Posterior vena cava (tissue), 2 donors: ENCODE measurements around the gene PTCRA. TPM values are rescaled to one million over a fixed set of nuclear protein-coding genes. Genes with fewer than 3 reads are reported as not detected.
"Not testable (repeated sequence)": the region's sequence is repeated elsewhere in the genome, so short reads cannot be mapped to it uniquely, and the experiment has no call there.

Experiments used
- DNase-seq: peaks from one replicate; pipeline ENCODE4 v3.0.0-alpha.2; 2020; ENCODE audit warnings: low spot score
- intact Hi-C, 2 donors: fragments of 100-400 bp; cut with DNase I; formaldehyde crosslinking; loops; one replicate each; pipeline versions ENCODE4 v1.14.1 to v1.14.2; 2022 to 2023
- total RNA-seq, 2 donors: library from RNA; stranded (reverse); fragmentation: NEBNext Ultra II Directional; extraction: Animal tissue kit (Norgen Biotek cat#: 25700); gene quantifications; one replicate each; pipeline ENCODE4 v1.2.1, GENCODE V29; 2021
- donor health status: DM: yes; HTN: yes; CAD: no.
- donor health status: DM: yes; HTN: yes; CAD: no.

PTCRA gene
- total RNA-seq, 2 donors from 2014 or later = not detected

DNA sequence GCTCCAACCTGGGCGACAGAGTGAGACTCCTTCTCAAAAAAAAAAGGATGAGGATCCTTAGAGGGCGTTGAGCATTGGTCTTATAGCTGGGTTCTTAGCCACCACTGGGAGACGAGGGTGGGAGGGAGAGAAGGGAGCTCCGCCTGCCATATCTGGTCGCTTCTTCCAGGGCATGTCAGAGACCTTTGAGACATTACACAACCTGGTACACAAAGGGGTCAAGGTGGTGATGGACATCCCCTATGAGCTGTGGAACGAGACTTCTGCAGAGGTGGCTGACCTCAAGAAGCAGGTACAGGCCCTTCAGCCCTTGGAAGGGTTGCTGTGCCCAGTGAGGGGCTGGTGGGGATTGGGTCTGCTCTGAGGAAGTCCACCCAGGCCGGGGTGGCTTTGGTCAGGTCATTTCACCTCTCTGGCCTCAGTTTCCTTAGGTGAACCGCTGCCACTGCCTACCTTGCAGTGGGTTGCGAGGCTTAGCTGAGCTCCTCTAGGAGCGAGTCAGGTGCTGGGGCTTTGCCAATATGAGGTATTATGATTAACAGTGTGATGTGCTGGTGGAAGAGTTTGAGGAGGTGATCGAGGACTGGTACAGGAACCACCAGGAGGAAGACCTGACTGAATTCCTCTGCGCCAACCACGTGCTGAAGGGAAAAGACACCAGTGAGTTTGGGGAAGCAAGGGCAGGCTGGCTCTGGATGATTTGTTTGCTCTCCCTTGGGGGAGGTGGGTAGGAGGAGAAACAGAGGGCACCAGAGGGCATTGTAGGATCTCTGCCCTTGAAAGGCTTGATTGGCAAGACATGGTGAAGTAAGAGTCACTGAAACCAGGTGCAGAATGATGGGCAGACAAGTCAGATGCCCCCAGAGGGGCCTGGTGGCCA lies 21.9 kb downstream of the PTCRA start:
- intact Hi-C loops = loop anchor here in 1 of 2 donors (5.0 kb wide), 1 partner anchor 40 kb away; the partner anchor contains the start of gene PEX6
- DNase-seq = no peak

DNA sequence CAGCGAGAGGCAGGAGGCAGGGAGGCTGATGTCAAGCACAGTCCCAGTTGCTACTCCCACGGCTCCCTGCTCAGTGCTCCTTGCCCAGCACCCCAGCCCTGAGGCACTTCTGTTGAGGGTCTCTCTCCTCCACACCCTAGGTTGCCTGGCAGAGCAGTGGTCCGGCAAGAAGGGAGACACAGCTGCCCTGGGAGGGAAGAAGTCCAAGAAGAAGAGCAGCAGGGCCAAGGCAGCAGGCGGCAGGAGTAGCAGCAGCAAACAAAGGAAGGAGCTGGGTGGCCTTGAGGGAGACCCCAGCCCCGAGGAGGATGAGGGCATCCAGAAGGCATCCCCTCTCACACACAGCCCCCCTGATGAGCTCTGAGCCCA lies 22.6 kb downstream of the PTCRA start:
- intact Hi-C loops = loop anchor here in 1 of 2 donors (5.0 kb wide), 1 partner anchor 39 kb away; the partner anchor contains the start of gene PEX6
- DNase-seq = no peak

- DNase-seq = no peak
- intact Hi-C loops = loop anchor here in 1 of 2 donors (5.0 kb wide), 1 partner anchor 38 kb away; the partner anchor contains the start of gene PEX6
These were observed 23.3 kb downstream of the PTCRA start for GRCh38 chr6:42938987-42939809.

DNA sequence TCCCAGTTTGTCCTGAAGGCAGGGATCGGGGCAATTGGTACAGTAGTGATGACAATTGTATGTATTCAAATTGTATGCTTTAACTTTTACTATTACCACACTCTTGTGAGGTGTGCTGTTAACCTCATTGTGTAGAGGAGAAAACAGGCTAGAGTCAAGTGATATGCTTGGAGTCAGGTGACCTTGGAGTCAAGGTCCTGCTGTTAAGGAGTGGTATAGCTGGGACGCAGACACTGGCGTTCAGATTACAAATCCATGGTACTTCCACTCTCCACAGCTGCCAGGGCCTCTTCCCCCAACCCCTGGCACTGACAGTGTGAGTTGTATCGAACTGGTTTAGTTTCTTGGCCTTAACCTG lies 23.9 kb downstream of the PTCRA start:
- no peak for DNase-seq
- intact Hi-C loops = loop anchor here in 1 of 2 donors (5.0 kb wide), 1 partner anchor 38 kb away; the partner anchor contains the start of gene PEX6

- intact Hi-C loops = no loop called here
- no peak for DNase-seq
These were observed 24.7 kb downstream of the PTCRA start for GRCh38 chr6:42940493-42941045.

DNA sequence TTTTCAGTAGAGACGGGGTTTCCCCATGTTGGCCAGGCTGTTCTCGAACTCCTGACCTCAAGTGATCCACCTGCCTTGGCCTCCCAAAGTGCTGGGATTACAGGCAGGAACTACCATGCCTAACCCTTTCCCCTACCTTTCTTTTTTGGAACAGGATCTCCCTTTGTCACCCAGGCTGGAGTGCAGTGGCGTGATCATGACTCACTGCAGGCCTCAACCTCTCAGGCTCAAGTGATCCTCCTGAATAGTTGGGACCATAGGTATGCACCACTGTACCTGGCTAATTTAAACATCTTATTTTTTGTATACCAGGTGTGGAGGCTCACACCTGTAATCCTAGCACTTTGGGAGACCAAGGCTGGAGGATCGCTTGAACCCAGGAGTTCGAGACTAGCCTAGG lies 25.5 kb downstream of the PTCRA start:
- intact Hi-C loops, DNase-seq: not testable (repeated sequence)

- no peak for DNase-seq
- intact Hi-C loops = no loop called here
These were observed 26.6 kb downstream of the PTCRA start for GRCh38 chr6:42942444-42942843.

DNA sequence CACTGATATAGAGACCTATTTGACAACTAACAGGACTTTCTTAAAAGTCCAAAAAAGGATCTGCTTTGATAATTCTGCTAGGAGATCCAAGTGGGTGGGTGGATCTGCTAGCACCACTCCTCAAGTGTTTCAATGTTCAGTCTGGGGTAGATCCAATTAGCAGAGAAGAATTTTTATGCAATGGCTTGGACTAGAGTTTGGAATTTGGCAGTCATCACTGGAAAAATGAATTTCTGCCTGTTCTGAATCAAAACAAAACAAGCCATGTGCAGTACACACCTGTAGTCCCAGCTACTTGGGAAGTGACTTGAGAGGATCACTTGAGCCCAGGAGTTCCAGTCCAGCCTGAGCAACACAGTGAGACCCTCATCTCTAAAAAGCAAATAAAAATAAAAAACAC lies 32.1 kb downstream of the PTCRA start:
- intact Hi-C loops = no loop called here
- no peak for DNase-seq

GRCh38 chr6:42952389-42952788 lies 36.5 kb downstream of the PTCRA start:
- intact Hi-C loops = no loop called here
- DNase-seq = no peak

- intact Hi-C loops, DNase-seq: not testable (repeated sequence)
These were observed 38.6 kb downstream of the PTCRA start for GRCh38 chr6:42954405-42954804.

DNA sequence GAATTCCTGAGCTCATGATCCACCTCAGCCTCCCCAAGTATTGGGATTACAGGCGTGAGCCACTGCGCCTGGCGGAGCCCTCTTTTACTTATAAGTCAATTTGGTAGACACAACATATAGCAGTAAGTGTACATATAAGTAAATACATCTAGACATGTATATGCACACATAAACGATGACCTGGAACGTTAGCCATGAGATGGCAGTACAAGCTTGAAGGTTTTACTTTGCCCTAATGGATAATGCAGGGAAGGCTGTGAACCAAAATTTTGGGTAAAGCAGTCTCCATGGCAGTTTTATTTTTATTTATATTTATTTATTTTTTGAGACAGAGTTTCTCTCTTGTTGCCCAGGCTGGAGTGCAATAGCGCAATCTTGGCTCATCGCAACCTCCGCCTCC lies 42.3 kb downstream of the PTCRA start:
- DNase-seq = no peak
- intact Hi-C loops = no loop called here

DNA sequence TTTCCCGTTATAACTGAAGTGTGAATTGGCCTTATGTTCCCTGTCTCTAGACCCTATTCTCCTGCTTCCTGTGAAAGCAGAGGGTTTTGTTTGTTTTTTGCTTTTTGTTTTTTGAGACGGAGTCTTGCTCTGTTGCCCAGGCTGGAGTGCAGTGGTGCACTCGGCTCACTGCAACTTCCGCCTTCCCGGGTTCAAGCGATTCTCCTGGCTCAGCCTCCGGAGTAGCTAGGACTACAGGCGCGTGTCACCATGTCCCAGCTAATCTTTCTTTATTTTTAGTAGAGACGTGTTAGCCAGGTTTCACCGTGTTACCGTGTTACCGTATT lies 44.0 kb downstream of the PTCRA start:
- intact Hi-C loops = no loop called here

GRCh38 chr6:42960243-42961019 lies 44.6 kb downstream of the PTCRA start, which contains the start of gene GNMT:
Gene GNMT, plus strand, starts transcription at chr6:42960754. Its CDS starts 14 bp downstream, at chr6:42960768.
- no peak for DNase-seq
- intact Hi-C loops = no loop called here

More for the DNA sequence above, 44.0 kb downstream of the PTCRA start:
- DNase-seq = no peak

GRCh38 chr6:42961020-42961470 lies 45.2 kb downstream of the PTCRA start:
- intact Hi-C loops = no loop called here
- no peak for DNase-seq

DNA sequence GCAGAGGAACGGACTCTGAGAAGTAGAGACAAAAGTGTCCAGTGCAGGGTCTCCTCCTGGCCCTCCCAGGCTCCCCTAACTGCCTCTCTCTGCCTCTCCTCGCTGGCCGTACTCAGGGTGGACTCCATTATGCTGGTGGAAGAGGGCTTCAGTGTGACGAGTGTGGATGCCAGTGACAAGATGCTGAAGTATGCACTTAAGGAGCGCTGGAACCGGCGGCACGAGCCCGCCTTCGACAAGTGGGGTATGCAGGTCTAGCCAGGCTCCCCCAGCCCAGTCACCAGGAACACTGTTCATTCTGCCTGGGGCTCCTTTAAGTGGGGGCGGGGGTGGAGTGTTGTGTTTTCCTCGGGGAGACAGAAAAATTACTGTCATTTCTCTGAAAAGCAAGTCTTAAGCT lies 46.2 kb downstream of the PTCRA start:
- intact Hi-C loops = no loop called here

GRCh38 chr6:42962502-42963178 lies 46.8 kb downstream of the PTCRA start:
- intact Hi-C loops = no loop called here
- DNase-seq = no peak

More for the DNA sequence above, 46.2 kb downstream of the PTCRA start:
- DNase-seq = no peak

DNA sequence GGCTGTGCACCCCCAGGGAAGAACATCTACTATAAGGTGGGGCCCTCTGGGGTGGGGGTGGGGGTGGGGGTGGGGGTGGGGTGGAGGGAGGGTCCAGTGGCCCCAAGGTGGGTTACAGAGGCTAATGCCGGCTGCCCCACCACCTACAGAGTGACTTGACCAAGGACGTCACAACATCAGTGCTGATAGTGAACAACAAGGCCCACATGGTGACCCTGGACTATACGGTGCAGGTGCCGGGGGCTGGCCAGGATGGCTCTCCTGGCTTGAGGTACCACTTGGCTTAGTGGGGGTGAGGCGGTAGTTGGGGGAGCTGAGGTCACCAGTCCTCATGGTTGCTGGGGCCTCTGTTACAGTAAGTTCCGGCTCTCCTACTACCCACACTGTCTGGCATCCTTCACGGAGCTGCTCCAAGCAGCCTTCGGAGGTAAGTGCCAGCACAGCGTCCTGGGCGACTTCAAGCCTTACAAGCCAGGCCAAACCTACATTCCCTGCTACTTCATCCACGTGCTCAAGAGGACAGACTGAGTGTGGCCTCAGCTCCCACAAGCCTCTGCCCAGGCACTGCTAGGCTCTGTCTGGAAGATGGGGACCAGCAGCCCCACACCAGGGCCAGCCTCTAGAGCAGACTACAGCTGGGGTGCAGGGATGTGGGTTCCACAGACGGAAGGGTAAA lies 47.5 kb downstream of the PTCRA start:
- intact Hi-C loops = no loop called here
- no peak for DNase-seq
